Endothelial cell of umbilical vein (primary cell): Measurements from ENCODE around the gene HBS1L.

Experiments
- EZH2 ChIP-seq: IDR thresholded peaks from 2 replicates; pipeline ENCODE4 v1.6.1; 2012; ENCODE audit warnings: borderline replicate concordance, low read depth, mild to moderate bottlenecking, moderate library complexity, low read length, inconsistent platforms; ENCODE audit not compliant: severe bottlenecking
- FOS ChIP-seq: IDR thresholded peaks from 2 replicates; pipeline ENCODE4 v1.6.1; 2011; ENCODE audit warnings: mild to moderate bottlenecking, low read length, moderate library complexity, borderline replicate concordance; ENCODE audit not compliant: insufficient read depth
- GATA2 ChIP-seq: IDR thresholded peaks from 2 replicates; pipeline ENCODE4 v1.7.0; 2011; ENCODE audit warnings: low read depth, mild to moderate bottlenecking, moderate library complexity, mixed read lengths, low read length; ENCODE audit not compliant: insufficient read length, insufficient read depth
- JUN ChIP-seq: IDR thresholded peaks from 2 replicates; pipeline ENCODE4 v1.6.1; 2011; ENCODE audit warnings: borderline replicate concordance, low read depth; ENCODE audit not compliant: insufficient read length, insufficient read depth
- POLR2A ChIP-seq: IDR thresholded peaks from 2 replicates; pipeline ENCODE4 v1.6.1; 2012; ENCODE audit warnings: low read depth, mild to moderate bottlenecking, control low read depth, low read length
- POLR2AphosphoS5 ChIP-seq: IDR thresholded peaks from 2 replicates; pipeline ENCODE4 v1.6.1; 2012; ENCODE audit warnings: low read depth, mild to moderate bottlenecking, control low read depth, low read length, moderate library complexity; ENCODE audit not compliant: insufficient read depth
- TF ChIP-seq, protein P1 (sequence below), 2 donors: IDR thresholded peaks; 1 replicate in 1 of 2; 2 replicates in 1 of 2; pipeline ENCODE4 v1.5.1; 2011; ENCODE audit warnings: low read length in 2 of 2, mild to moderate bottlenecking in 2 of 2, moderate library complexity in 2 of 2, control low read depth in 1 of 2, inconsistent platforms in 1 of 2, low read depth in 1 of 2; ENCODE audit not compliant: insufficient read depth in 1 of 2; ENCODE audit errors: extremely low read depth in 1 of 2

DNA sequence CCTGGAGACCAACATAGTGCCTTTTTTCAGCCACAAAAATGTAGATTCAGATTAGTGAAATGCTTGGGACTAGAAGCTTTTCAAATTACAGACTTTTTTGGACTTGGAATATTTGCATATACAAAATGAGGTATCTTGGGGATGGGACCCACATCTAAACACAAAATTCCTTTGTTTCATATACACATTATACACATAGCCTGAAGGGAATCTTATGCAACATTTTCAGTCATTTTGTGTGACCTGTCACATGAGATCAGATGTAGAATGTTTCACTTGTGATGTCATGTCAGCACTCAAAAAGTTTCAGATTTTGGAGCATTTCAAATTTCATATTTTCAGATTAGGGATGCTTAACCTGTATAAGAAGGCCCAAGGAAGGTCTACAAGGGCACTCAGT lies 60.2 kb downstream of the HBS1L start:
- TF ChIP-seq, protein P1, sequence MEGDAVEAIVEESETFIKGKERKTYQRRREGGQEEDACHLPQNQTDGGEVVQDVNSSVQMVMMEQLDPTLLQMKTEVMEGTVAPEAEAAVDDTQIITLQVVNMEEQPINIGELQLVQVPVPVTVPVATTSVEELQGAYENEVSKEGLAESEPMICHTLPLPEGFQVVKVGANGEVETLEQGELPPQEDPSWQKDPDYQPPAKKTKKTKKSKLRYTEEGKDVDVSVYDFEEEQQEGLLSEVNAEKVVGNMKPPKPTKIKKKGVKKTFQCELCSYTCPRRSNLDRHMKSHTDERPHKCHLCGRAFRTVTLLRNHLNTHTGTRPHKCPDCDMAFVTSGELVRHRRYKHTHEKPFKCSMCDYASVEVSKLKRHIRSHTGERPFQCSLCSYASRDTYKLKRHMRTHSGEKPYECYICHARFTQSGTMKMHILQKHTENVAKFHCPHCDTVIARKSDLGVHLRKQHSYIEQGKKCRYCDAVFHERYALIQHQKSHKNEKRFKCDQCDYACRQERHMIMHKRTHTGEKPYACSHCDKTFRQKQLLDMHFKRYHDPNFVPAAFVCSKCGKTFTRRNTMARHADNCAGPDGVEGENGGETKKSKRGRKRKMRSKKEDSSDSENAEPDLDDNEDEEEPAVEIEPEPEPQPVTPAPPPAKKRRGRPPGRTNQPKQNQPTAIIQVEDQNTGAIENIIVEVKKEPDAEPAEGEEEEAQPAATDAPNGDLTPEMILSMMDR (IDR thresholded peaks at IDR 0.05; ENCODE audit: extremely low read depth in 1 of 2, insufficient read depth in 1 of 2, low read depth in 1 of 2, low read length in 2 of 2): no peak
- TF ChIP-seq POLR2AphosphoS5 (no peak), FOS (no peak), EZH2 (no peak), POLR2A (no peak), GATA2 (no peak), JUN (no peak)
